ENCODE results near the gene TXNDC5.
"Not testable (repeated sequence)": the region's sequence is repeated elsewhere in the genome, so short reads cannot be mapped to it uniquely, and the experiment has no call there.

Gene TXNDC5

DNA sequence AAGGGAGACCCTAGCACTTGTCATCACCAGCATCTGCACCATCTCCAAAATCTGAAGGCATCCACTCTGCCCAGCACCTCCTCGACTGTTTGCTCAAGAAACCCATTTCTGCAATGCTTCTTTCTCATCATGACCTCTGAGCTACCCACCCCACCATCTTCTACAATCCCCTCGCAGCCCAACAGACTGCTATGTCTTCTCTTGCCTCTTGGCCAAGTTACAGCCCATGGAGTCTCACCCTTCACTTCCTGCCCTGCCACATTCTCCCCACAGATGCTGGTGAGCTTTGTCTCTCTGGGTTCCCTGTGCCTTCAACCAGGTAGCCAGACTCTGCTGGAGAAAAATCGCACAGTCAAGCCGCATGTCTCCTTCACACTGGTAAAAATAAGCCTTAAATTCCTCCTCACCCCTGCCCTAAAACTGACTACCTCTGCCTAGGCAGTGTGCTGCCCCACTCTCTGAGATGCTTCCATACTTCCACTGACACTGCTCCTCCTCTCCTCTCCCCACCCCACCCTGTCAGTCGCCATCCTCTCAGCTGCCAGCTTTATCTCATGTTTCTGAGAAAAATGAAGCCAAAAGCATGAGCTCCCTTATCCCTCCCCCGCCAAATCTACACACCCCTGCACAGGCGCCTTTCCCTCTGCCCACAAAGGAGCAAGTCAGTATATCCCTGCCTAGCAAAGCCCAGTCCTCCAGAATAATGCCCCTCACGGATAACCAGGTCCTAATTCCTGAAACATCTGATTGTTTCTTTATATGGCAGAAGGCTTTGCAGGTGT is 2.3 kb upstream of the TXNDC5 start:
- DNase-seq: no peak

DNA sequence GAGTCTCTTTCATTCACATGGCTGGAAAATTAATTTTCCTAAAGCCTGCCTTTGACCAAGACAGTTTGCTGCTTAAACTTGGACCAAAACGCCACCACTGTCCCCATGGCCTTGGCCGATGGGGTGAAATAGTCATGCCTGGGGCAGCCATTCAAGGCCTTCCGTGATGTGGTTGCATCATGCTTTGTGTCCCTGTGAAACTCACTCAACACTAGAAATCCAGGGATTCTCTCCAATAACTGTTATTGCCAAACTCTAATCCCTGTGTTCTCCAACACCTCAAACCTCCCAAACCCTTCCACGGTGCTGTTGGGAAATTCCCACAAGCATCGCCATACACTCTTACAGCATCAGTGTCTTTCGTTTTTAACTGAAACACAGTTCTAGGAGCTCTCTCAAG is 1.4 kb upstream of the TXNDC5 start:
- DNase-seq: no peak

DNA sequence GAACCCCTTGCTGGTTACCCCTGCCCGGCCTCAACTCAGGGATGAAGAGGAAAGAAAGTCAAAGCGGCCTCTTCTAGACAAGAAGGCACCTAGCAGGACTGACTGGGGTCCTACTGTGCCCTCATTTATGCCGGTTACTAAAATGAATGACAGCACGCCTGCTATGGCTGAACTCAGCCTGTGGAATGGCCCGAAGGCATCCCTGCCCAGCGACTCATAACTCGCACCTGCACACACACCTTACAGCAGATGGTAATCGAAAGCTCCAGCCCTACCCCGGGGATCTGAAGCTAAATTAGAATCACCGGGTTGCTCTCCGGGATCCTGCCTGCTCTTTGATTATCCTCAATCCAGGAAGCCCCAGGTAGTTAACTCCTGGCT is 747 bp upstream of the TXNDC5 start:
- no peak for DNase-seq

DNA sequence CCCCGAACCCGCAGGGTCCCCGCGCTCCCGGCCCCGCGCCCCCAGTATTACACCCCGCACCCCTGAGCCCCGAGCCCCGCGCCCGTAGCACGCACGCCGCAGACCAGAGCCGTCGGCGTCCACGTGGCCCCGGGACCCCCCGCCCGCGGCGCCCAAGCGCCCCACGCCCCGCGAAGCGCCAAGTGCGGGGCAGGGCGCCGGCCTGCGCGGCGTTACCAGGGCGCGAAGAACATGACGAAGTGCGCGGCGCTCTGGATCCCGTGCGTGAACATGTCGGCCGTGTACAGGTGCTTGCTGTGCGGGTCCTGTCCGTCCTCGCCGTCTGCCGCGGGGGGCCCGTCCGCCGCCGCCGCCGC is 312 bp downstream of the TXNDC5 start:
- DNase-seq: no peak

DNA sequence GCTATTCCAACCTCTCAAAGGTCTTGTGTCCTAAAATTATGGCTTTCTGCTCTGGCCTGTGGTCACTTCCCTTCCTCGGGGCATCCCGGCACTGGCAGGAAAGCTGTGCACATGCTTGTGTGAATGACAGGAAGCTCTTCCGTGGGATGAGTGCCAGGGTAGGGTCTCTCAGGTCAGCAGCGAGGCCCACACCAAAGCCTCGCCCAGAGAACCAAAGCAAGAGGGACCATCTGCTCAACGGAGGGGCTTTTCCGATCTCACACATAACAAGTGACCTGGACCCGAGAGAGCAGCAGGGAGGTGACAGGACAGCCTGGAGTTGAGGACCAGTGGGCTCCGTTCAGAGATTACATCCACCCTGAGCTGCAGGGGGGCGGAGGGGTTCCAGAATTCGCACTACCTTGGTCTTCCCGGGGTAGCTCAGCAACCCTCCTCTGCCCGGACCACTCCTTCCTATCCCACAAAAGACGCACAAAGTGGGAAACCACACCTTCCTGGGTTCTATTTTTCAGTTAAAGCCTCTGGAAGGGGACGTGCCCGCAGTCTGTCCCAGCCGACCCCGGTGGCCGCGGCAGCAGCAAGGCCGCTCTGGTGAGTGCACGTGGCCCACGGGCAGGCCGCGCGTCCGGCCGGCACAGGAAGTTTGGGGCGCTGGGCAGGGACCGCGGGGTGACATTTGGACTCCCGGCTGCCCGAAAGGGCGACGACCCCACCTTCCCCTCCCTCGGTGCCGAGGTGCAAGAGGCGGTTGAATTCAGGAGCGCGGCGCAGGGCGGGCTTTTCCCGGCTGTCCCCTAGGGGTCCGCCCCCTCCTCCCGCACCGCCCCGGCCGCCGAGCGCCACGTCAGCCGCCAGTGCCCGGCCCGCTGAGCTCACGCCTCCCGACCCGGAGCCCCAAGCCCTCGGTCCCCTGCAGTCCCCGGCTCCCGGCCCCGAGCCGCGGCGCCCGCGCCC is 988 bp downstream of the TXNDC5 start:
- no peak for DNase-seq

DNA sequence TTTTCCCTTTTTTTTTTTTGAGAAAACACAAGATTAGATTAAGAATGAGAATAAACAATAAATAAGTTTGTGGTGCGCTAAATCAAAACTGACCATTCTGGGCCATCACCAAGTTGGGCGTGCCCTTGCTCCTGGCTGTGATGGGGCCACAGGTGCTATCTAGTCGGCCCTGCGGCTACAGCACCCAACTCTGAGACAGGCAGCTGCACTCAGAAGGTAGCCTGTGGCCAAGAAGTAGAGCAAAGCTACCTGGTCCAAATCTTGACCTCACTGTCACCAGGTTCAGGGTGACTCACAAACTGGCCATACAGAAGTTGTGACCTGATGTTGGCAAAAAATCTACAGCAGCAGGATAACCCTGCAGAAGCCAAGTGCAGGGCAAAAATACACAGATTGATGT is 3.4 kb downstream of the TXNDC5 start:
- DNase-seq: no peak

DNA sequence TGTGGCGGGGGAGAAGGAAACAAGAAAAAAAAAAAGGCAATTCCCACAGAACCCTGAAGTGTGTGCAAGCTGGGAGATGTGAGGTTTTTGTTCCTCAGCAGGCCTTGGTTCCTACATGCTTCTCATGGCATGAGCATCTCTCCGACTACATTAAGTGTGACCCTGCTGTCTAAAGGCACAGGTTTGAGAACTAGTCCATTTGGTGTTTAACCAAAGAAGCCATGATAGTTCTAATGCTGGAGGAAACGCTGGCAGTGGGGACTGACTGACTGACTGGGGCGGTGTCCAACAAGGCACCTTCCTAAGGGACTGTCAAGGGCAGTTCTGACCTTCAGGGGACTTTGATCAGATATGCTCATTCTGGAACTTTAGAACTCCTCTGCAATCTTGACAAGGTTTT is 3.8 kb downstream of the TXNDC5 start:
- no peak for DNase-seq

DNA sequence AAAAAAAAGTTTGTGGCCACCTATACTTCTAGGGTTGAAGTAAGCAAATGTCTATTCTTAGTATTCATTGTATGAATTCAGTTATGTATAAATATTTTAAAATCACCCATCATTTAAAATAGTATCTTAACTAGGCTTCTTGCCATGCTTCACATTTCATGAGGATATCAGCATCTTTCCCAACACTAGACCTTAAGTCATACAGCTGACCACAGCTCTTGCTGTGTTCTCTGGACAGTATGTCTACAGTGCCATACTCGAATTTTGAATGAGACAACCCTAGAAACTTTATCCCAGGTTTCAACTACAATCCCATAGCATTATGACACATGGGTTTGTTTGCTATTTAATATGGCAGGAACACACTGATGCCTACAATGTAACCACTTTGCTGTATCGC is 5.2 kb downstream of the TXNDC5 start:
- no peak for DNase-seq

DNA sequence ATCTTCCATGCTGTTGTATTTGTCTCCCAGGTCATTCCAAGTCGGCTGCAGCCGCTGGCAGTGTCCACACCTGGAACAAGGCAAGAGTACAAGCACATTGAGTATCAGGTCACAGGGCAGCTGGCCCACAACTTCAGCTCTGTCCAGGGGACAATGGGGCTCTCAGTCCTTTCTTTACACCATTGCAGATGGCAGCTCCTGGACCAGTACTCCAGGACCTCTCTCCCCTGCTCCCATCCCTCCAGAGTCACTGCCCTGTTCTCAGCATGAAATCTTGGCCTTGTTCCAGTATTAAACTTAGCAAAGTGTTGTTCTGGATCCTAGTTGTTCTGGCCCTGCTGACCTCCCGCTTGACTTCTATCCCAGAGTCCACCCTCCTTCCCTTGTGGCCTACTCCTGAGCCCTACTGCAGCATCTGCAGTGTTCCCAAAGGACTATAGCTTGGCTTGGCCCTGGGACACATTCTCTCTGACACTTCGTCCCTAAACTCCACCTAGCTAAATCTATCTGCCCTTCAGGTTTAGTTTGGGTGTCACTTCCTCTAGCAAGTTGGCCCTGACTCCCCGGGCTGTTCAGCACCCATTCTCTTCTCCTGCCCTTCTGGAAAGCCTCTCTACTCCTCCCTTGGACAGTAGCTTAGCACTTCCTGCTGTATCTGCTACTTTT is 5.8 kb downstream of the TXNDC5 start:
- DNase-seq: no peak

DNA sequence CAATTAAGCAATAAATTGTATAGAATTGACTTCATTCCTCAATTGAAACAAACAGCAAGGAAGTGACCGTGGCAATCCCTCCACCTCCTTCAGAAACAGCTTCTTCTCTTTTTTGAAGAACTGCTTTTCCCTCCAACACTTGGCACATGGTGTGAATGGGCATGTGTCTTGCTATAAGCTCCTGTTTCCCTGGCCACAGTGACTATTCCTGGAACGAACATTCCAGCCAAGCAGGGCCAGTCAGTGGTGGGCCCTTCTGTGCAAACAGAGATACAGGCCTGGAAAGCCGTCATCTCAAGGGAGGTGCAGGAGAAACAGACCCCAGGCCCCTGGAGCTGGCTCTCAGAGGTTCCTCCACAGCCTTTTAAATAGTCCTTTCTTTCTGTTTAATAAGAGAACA is 6.9 kb downstream of the TXNDC5 start:
- DNase-seq: no peak

DNA sequence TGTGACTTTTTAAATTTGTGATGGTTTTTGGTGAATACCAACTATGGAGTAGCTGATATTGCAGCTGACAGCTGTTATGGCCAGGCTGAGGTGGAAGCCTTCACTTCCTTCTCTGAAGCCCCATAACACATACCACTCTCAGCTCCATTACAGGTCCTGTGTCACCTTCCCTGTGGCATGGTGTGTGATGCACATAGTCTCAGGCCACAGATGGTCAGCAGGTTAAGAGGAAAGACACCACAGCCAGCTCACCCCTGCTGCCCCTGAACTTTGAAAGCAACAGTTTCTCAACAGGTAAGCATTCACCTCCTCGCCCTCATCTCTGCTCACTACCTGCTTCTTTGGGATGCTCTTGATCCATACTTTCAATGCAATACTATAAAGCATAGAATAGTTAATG is 7.7 kb downstream of the TXNDC5 start:
- no peak for DNase-seq

DNA sequence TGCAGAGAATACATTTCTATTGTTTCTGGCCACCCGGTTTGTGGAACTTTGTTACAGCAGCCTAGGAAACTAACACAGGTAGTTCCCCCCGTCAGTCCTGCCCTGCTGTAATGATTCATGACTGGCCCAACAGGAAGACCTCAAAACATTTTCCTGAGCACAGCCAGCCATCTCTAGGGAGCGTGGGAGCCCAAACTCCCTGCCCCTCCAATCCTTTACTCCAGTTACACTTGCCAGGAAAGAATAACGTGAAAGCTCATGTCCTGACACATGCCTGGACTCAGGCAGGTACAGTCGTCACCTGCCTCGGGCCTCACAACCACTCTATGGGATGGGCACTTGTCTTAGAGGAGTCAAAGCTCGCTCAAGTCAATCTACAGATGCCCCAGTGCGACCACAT is 8.4 kb downstream of the TXNDC5 start:
- no peak for DNase-seq

DNA sequence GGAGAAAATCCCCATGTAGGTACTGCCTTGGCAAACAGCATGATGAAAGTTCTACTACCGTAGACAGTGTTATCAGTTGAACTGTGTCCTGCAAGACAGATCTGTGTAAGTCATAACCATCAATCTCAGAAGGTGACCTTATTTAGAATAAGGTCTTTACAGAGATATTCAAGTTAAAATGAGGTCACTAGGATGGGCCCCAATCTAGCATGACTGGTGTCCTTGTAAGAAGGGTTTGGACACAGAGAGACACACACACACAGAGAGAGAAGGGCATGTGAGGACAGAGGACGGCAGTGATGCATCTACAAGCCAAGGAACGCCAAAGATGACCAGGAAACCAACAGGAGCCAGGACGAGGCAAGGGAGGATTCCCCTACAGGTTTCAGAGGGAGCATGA is 8.8 kb downstream of the TXNDC5 start:
- DNase-seq: no peak

DNA sequence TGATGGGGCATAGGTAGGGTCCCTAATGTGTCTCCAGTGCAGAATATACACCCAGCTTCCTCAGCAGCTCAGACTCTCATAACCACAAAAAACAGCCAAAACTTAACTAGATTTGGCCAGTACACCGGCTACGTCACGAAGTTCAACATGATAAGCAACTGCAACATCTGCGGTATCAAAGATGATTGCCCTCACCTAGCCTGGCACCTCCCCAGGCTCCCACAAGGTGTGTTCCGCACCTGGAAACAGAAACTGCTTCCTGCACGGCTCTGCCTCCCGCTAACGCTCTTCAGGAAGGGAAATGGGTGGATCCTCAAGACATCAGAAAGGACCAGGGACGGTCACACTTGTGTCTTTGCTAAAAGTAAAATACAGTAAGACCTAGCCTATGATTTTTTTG is 9.5 kb downstream of the TXNDC5 start:
- no peak for DNase-seq

DNA sequence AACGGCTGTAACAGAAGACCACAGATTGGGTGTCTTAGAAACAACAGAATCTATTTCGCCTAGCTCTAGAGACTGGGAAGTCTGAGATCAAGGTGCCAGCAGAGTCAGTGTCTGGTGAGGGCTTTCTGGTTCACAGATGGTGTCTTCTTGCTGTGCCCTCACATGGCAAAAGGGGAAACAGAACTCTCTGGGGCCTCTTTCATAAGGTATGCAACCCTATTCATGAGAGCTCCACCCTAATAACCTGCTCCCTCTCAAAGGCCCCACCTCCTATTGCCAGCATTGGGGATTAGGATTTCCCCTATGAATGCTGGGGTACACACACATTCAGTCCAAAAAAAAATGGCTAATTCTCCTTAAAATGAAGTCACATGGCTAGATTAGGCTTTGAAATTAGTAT is 10.0 kb downstream of the TXNDC5 start:
- DNase-seq: no peak

DNA sequence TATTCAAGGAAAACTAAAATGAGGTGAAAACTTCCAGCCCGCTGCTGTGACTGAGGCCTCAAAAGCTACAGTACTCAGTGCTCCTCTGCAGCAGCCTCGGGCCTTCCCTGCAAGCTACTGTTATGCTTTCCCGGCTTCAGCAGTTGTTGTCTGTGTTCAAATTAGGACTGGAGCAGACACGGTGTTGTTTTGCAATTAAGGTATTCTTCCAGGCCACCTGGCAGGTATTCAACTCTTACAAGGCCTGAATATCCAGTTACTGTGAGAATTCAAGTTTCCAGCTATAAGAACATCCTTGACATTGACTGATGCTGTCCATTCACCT is 10.7 kb downstream of the TXNDC5 start:
- DNase-seq: no peak

DNA sequence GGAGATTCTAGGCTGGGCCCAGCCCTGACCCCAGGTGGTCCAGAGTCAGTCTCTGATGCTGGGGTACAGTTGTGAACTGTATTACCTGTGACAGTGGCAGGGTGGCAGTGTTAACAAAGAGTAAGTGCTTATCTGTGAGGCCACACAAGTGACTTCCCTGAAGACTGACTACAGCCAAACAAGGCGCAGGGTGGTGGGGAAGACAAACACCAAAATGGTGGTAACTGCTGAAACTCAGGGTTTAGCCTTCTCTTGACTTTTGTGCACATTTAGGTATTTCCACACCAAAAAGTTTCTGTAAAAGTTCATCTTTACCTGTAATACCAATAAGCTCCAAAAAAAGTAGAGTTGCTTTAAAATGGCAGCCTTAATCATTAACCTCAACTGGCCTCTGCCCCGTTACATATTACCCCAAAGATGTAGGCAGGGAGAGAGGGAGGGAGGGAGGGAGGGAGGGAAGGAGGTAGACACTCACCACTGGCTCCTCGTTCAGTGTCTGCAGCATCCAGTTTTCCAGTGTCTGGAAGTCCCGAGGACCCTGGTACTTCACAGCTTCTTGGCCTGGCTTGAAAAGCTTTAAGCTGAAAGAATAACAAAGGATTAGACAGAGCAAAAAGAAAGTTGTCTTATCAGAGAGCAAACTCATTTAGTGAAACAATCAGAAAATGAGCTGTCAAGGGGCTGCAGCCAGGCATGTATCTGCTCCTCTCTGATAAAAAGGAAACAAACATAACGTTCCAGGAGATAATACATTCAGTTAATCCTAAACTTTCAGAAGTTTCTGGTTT is 11.3 kb downstream of the TXNDC5 start:
- DNase-seq: no peak

DNA sequence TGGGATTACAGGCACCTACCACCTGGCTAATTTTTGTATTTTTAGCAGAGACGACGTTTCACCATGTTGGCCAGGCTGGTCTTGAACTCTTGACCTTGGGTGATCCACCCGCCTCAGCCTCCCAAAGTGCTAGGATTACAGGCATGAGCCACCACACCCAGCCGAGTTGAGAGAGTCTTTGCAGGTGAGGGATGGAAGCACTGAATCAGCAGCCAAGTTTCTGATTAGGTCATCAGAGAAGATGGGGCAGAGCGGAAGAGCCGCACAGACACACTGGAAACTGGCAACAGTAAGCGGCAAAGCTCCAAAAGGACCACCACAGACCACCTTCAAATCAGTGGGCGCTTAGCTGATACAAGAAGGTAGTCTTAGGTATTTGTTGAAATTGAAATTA is 12.4 kb downstream of the TXNDC5 start:
- DNase-seq: not testable (repeated sequence)

DNA sequence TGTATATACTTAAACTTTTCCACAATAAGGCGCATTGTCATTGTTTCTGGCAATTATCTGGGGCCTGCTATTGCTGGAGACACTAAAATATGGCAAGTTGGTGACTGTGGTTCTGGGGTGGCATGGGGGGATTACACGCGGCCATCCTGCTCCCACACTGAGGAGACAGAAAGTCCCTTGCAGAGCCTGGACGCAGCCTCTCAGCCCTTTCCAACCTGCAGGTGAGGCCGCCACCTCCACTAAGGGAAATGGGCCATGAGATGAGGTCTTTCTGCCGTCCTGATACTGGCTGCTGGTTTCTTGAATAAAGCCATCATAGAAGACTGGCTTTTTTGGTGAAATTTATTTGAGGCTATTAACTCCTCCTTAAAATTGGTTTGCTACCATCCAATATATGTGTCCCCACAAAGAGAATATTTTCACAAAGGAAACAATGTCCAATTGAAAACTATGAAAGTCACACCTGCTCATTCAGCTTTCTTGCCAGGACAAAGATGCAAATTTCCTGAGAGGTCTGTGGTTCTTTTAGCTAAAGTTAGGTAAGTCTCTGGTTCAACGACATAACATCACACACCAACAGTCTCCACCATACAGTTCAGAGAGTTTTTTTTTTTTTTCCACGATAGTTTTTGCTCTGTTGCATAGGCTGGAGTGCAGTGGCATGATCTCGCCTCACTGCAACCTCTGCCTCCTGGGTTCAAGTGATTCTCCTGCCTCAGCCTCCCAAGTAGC is 13.0 kb downstream of the TXNDC5 start:
- DNase-seq: no peak

DNA sequence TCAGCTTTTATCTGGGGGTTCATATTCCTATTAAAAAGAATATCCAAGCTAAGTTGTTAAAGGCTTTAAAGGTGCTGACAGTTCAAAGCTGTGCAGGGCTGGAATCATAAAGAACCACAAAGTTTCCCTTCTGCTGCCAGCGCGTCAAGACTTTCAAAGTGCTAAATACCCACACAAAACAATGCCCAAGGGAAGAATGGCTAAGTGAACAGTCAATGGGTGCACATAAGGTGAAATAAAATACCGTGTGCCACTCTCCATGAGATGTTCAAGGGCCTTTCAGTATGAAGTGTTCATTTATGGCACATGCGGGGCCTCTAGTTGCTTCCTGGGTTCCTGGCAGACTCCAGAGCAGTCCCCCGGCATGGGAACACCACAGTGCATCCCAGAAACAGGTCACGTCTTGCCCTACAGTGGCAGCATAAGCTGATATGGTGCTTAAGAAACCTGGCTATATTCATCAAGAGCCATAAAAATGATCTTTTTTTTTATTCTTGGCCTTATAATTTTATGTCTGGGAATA is 14.1 kb downstream of the TXNDC5 start:
- DNase-seq: no peak

DNA sequence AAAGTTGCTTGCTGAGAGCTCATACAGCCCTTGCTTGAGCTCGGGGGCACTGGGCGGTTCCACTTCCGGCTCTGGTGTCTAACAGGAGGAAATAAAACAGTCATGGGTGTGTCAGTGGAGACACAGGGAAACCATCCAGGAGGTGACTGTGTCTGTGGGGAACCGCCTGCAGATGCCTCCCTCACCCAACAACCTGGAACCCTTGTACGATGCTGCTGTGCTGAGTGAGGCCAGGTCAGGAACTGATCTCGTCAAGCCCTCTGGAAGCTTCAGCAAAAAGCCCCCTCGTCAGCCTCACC is 15.5 kb downstream of the TXNDC5 start:
- DNase-seq: no peak
